Measurements from ENCODE around the gene HBEGF. TPM values are rescaled to one million over a fixed set of nuclear protein-coding genes. Genes with fewer than 3 reads are reported as not detected.

Gene HBEGF
- total RNA-seq, 1 experiment from 2014 or later, result 12.3 TPM

- CTCF ChIA-PET, result no interaction called here
- H3K27ac ChIP-seq (ENCODE audit: low read depth, low read length), result no peak overlapping the region
- intact Hi-C loops (cut with micrococcal nuclease), result no loop called here
Observed at GRCh38 chr5:140391732-140392131, 45.3 kb upstream of the HBEGF start.

GRCh38 chr5:140391312-140391711, 44.9 kb upstream of the HBEGF start:
- TF ChIP-seq FOSL1 (IDR thresholded peaks at IDR 0.05; ENCODE audit: low read depth), result no peak
- TF ChIP-seq POLR2AphosphoS5 (IDR thresholded peaks at IDR 0.05; ENCODE audit: low read depth, low read length), result no peak
- TF ChIP-seq SP1 (IDR thresholded peaks at IDR 0.05; ENCODE audit: low read depth), result no peak
- TF ChIP-seq ELF1 (IDR thresholded peaks at IDR 0.05; ENCODE audit: borderline replicate concordance, low read depth), result no peak
- TF ChIP-seq CEBPB (IDR thresholded peaks at IDR 0.05; ENCODE audit: low read depth), result no peak
- no peak for TF ChIP-seq YY1 (IDR thresholded peaks at IDR 0.05; ENCODE audit: extremely low read depth, insufficient replicate concordance, low read depth, low read length)
- no peak for TF ChIP-seq SIN3A (IDR thresholded peaks at IDR 0.05; ENCODE audit: low read depth)
- TF ChIP-seq TCF7L2 (IDR thresholded peaks at IDR 0.05; ENCODE audit: borderline replicate concordance, extremely low read depth, insufficient read depth, insufficient read length), result no peak
- TF ChIP-seq CTCF (IDR thresholded peaks at IDR 0.05 in 2 of 3, conservative IDR thresholded peaks at IDR 0.05 in 1 of 3; ENCODE audit: borderline replicate concordance in 1 of 3, insufficient read depth in 1 of 3, low read depth in 2 of 3, low read length in 2 of 3), result no peak
- no peak for TF ChIP-seq RAD21 (IDR thresholded peaks at IDR 0.05; ENCODE audit: low read depth)
- TF ChIP-seq CBX3 (IDR thresholded peaks at IDR 0.05; ENCODE audit: low read depth), result no peak
- no peak for TF ChIP-seq MAX (IDR thresholded peaks at IDR 0.05)
- TF ChIP-seq EZH2phosphoT487 (IDR thresholded peaks at IDR 0.05; ENCODE audit: borderline replicate concordance), result no peak
- H3K4me3 ChIP-seq (replicated peaks in 1 of 2; ENCODE audit: low read depth in 1 of 2, low read length in 2 of 2), result no peak overlapping the region
- H4K20me1 ChIP-seq (ENCODE audit: insufficient read depth), result no peaks in the 10 kb centered on the region
- no peak overlapping the region for H3K27ac ChIP-seq (ENCODE audit: low read depth, low read length)
- ChIA-PET CTCF (no interaction called here), RAD21 (ENCODE audit: low non-redundant PET in 1 of 2, low total read pairs in 2 of 2, uncharacterized antibody in 2 of 2, unreplicated experiment in 2 of 2) (no interaction called here), POLR2A (no interaction called here)
- no peaks in the 10 kb centered on the region for H3K36me3 ChIP-seq (ENCODE audit: control insufficient read depth in 1 of 2, insufficient read depth in 2 of 2, low read length in 2 of 2)
- H3K4me1 ChIP-seq (ENCODE audit: control insufficient read depth in 1 of 2, insufficient read depth in 2 of 2, low read length in 2 of 2), result peaks cover 9 to 15% of the 10 kb centered on the region in 2 experiments; a peak in 3 of 4 replicates
- H2AFZ ChIP-seq (ENCODE audit: low read depth, low read length, poor library complexity, severe bottlenecking), result no peak overlapping the region
- no peaks in the 10 kb centered on the region for H3K9me2 ChIP-seq (ENCODE audit: insufficient read depth)
- DNase-seq (ENCODE audit: low read depth, low spot score) (no peak), ATAC-seq (peak; percentile 23; the same call in 1 of the 2 replicates)
- no TSS peak for BruUV-seq (replicated peaks)
- H3K27me3 ChIP-seq (ENCODE audit: insufficient read depth, low read length), result no peaks in the 10 kb centered on the region
- peak overlapping the region; percentile 18 for H3K4me2 ChIP-seq (ENCODE audit: low read length)
- H3K79me2 ChIP-seq (ENCODE audit: insufficient read depth, low read length), result no peaks in the 10 kb centered on the region
- intact Hi-C loops (cut with micrococcal nuclease), result no loop called here
- no peak overlapping the region for H3K9ac ChIP-seq (ENCODE audit: low read length)
- no peaks in the 10 kb centered on the region for H3K9me3 ChIP-seq (ENCODE audit: control insufficient read depth in 1 of 2, insufficient read depth in 1 of 2, low read depth in 1 of 2, low read length in 2 of 2)

More at GRCh38 chr5:140391732-140392131, 45.3 kb upstream of the HBEGF start:
- Histone ChIP-seq H2AFZ (ENCODE audit: low read depth, low read length, poor library complexity, severe bottlenecking) (no peak overlapping the region), H3K9me2 (ENCODE audit: insufficient read depth) (no peaks in the 10 kb centered on the region), H3K79me2 (ENCODE audit: insufficient read depth, low read length) (no peaks in the 10 kb centered on the region), H3K36me3 (ENCODE audit: control insufficient read depth in 1 of 2, insufficient read depth in 2 of 2, low read length in 2 of 2) (no peaks in the 10 kb centered on the region), H3K4me2 (ENCODE audit: low read length) (peak overlapping the region; percentile 18), H4K20me1 (ENCODE audit: insufficient read depth) (no peaks in the 10 kb centered on the region), H3K4me1 (ENCODE audit: control insufficient read depth in 1 of 2, insufficient read depth in 2 of 2, low read length in 2 of 2) (peaks cover 9 to 15% of the 10 kb centered on the region in 2 experiments; a peak in 3 of 4 replicates), H3K9me3 (ENCODE audit: control insufficient read depth in 1 of 2, insufficient read depth in 1 of 2, low read depth in 1 of 2, low read length in 2 of 2) (no peaks in the 10 kb centered on the region), H3K9ac (ENCODE audit: low read length) (no peak overlapping the region), H3K27me3 (ENCODE audit: insufficient read depth, low read length) (no peaks in the 10 kb centered on the region), H3K4me3 (replicated peaks in 1 of 2; ENCODE audit: low read depth in 1 of 2, low read length in 2 of 2) (no peak overlapping the region)
- ChIA-PET RAD21 (ENCODE audit: low non-redundant PET in 1 of 2, low total read pairs in 2 of 2, uncharacterized antibody in 2 of 2, unreplicated experiment in 2 of 2) (no interaction called here), POLR2A (no interaction called here)
- DNase-seq (ENCODE audit: low read depth, low spot score) (peak; percentile 52), ATAC-seq (peak; percentile 88)
- TF ChIP-seq JUND (IDR thresholded peaks at IDR 0.05), result no peak
- TF ChIP-seq ZFX (IDR thresholded peaks at IDR 0.05), result no peak
- TF ChIP-seq POLR2AphosphoS5 (IDR thresholded peaks at IDR 0.05; ENCODE audit: low read depth, low read length), result peak; percentile 29; the same call in 1 of the 2 replicates
- no peak for TF ChIP-seq YY1 (IDR thresholded peaks at IDR 0.05; ENCODE audit: extremely low read depth, insufficient replicate concordance, low read depth, low read length)
- no TSS peak for BruUV-seq (replicated peaks)
